HG02970 (cell line): ENCODE results near the gene PCDHGB6.
"Not testable (repeated sequence)": the region's sequence is repeated elsewhere in the genome, so short reads cannot be mapped to it uniquely, and the experiment has no call there.

Experiments used
- ATAC-seq: cut with Tn5 transposase; IDR thresholded peaks from one replicate; pipeline ENCODE4 v1.9.1; 2021; ENCODE audit warnings: mild to moderate bottlenecking, moderate library complexity, moderate number of reproducible peaks; ENCODE audit not compliant: unreplicated experiment, low FRiP score

PCDHGB6 gene

GRCh38 chr5:141414548-141415274, 6.9 kb downstream of the PCDHGB6 start:
- ATAC-seq = not testable (repeated sequence)

GRCh38 chr5:141415275-141415618, 7.4 kb downstream of the PCDHGB6 start:
- not testable (repeated sequence) for ATAC-seq

DNA sequence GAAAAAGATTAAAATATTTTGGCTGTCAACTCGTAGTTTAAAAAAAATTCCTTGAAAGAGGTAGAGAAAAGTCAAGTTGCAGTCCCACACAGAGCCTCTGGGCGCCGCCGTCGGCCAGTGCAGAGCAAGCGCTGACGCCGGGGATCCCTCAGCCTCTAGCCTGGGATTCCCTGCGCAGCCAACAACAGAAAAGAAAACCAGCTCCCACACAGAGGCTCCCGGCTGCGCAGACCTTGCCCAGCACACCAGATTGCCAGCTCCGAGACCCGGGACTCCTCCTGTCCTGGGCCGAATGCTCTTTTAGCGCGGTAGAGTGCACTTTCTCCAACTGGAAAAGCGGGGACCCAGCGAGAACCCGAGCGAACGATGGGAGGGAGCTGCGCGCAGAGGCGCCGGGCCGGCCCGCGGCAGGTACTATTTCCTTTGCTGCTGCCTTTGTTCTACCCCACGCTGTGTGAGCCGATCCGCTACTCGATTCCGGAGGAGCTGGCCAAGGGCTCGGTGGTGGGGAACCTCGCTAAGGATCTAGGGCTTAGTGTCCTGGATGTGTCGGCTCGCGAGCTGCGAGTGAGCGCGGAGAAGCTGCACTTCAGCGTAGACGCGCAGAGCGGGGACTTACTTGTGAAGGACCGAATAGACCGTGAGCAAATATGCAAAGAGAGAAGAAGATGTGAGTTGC, 9.8 kb downstream of the PCDHGB6 start, which contains the start of gene PCDHGB7:
PCDHGB7 (plus strand) TSS at position 184 of the 679 bp plus-strand sequence; CDS start at position 367, 183 bp downstream.
- ATAC-seq = peak; percentile 57

- no peak for ATAC-seq
Observed at GRCh38 chr5:141419074-141419880, 11.5 kb downstream of the PCDHGB6 start.

DNA sequence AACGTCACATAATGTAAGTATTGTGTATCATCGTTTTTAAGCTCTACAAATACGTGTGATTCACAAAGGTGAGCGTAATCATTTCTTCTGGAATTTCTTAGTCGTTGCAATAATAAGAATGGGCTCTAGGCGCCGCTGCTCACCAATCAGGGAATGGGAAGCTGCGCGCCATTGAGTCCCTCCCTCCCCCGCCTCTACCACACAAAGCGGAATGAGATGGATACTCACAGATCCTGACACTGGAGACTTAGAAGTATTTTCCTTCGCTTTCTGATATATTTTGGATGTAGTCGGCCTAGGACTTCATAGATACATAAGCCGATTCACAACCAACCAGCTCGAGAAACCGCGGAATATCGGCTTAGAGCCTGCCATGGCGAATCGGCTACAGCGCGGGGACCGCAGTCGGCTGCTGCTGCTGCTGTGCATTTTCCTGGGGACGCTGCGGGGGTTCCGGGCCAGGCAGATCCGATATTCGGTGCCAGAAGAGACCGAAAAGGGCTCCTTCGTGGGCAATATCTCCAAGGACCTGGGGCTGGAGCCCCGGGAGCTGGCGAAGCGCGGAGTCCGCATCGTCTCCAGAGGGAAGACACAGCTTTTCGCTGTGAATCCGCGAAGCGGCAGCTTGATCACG, 13.2 kb downstream of the PCDHGB6 start, which contains the start of gene PCDHGA11:
PCDHGA11 (plus strand) TSS at position 197 of the 634 bp plus-strand sequence; CDS start at position 374, 177 bp downstream.
- no peak for ATAC-seq

GRCh38 chr5:141421489-141421855, 13.7 kb downstream of the PCDHGB6 start:
- ATAC-seq = no peak

GRCh38 chr5:141422742-141423291, 15.0 kb downstream of the PCDHGB6 start:
- ATAC-seq = no peak

GRCh38 chr5:141427783-141428426, 20.1 kb downstream of the PCDHGB6 start:
- no peak for ATAC-seq

- no peak for ATAC-seq
Observed at GRCh38 chr5:141430332-141431113, 22.7 kb downstream of the PCDHGB6 start, which contains the start of gene PCDHGA12. PCDHGA12 (plus strand) TSS chr5:141430507; CDS start chr5:141430760, 253 bp downstream.

DNA sequence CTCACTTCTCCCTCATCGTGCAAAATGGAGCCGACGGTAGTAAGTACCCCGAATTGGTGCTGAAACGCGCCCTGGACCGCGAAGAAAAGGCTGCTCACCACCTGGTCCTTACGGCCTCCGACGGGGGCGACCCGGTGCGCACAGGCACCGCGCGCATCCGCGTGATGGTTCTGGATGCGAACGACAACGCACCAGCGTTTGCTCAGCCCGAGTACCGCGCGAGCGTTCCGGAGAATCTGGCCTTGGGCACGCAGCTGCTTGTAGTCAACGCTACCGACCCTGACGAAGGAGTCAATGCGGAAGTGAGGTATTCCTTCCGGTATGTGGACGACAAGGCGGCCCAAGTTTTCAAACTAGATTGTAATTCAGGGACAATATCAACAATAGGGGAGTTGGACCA, 23.5 kb downstream of the PCDHGB6 start:
- ATAC-seq = no peak

DNA sequence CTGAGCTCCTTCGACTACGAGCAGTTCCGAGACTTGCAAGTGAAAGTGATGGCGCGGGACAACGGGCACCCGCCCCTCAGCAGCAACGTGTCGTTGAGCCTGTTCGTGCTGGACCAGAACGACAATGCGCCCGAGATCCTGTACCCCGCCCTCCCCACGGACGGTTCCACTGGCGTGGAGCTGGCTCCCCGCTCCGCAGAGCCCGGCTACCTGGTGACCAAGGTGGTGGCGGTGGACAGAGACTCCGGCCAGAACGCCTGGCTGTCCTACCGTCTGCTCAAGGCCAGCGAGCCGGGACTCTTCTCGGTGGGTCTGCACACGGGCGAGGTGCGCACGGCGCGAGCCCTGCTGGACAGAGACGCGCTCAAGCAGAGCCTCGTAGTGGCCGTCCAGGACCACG, 24.5 kb downstream of the PCDHGB6 start:
- not testable (repeated sequence) for ATAC-seq

GRCh38 chr5:141432726-141433125, 24.9 kb downstream of the PCDHGB6 start:
- ATAC-seq = not testable (repeated sequence)

DNA sequence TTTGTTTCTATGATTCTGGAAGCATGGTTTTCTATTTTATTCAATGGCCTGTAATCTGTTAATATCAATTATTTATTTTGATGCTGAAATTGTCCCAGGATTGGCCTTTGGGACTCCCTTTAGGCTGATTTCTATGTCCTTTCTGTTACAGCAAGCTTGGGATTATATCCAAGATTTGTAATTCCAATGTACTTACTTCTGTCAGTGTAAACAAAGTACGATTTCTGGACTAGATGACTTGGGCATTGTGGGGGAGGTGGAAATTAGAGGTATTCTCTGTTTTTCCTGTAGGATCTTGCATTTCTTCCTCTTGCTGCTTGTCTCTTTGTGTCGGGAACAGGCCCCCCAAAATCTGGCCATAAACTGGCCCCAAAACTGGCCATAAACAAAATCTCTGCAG, 26.2 kb downstream of the PCDHGB6 start:
- no peak for ATAC-seq

DNA sequence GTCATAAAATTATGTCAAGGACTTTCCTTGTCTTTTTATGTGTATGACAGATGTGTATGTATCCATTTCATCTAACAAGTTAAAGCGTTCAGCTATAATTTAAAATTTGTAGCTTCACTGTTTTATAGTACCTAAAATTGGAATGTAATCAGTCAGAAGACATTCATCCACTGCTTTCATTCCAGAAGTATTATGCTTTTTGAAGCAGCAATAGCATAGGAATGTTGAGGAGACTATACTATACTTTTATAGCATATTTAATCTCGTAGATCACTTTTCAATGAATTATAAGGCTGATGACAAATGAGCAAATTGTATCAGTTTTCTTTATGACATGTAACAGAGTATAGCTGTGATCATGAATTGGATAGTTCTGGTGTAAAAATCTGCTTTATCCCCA, 29.4 kb downstream of the PCDHGB6 start:
- no peak for ATAC-seq

GRCh38 chr5:141439411-141440141, 31.8 kb downstream of the PCDHGB6 start:
- no peak for ATAC-seq

- ATAC-seq = no peak
Observed at GRCh38 chr5:141440341-141440740, 32.5 kb downstream of the PCDHGB6 start.

DNA sequence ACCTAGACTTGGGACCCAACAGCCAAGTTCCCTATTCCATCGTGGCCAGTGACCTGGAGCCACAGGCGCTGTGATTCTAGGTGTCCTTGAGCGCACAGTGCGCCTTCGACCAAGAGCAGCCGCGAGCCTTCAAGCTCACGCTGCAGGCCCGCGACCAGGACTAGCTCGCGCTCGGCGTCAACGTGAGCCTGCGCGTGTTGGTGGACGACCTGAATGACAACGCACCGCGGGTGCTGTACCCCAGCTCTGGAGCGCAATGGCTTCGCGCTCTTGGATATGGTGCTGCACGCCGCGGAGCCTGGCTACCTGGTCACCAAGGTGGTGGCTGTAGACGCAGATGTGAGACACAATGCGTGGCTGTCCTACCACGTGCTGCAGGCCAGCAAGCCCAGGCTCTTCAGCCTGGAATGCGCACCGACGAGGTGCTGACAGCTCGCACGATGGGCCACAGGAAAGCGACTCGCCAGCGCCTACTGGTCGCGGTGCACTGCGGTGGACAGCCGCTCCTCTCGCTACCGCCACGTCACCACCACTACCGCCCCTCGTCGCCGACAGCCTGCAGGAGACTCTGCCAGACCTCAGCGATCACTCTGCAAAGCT, 33.9 kb downstream of the PCDHGB6 start:
- no peak for ATAC-seq
